ENCODE measurements around the gene HEATR5A.

The HEATR5A gene

GRCh38 chr14:31326111-31326510 is 94.2 kb downstream of the HEATR5A start:
- no peak overlapping the region for H3K4me3 ChIP-seq (IDR thresholded peaks at IDR 0.05; ENCODE audit: insufficient read depth, low read depth, low read length)
- H3K9ac ChIP-seq: no peak overlapping the region
- H2AFZ ChIP-seq (ENCODE audit: low read depth): no peak overlapping the region
- no peaks in the 10 kb centered on the region for H4K20me1 ChIP-seq (ENCODE audit: insufficient read depth)
- no peaks in the 10 kb centered on the region for H3K4me1 ChIP-seq (ENCODE audit: low read depth, poor library complexity, severe bottlenecking)
- no peaks in the 10 kb centered on the region for H3K36me3 ChIP-seq (ENCODE audit: insufficient read depth)
- H3K27me3 ChIP-seq (ENCODE audit: insufficient read depth, low read depth): no peaks in the 10 kb centered on the region
- H3K79me2 ChIP-seq (ENCODE audit: insufficient read depth, low read depth): no peaks in the 10 kb centered on the region
- TF ChIP-seq CTCF (conservative IDR thresholded peaks at IDR 0.05; ENCODE audit: low read depth, low read length): no peak
- no peak overlapping the region for H3K27ac ChIP-seq
- H3K4me2 ChIP-seq: no peak overlapping the region

- no peak overlapping the region for H3K27ac ChIP-seq
- H3K9ac ChIP-seq: no peak overlapping the region
- H3K27me3 ChIP-seq (ENCODE audit: insufficient read depth, low read depth): no peaks in the 10 kb centered on the region
- H3K4me3 ChIP-seq (IDR thresholded peaks at IDR 0.05; ENCODE audit: insufficient read depth, low read depth, low read length): no peak overlapping the region
- no peaks in the 10 kb centered on the region for H4K20me1 ChIP-seq (ENCODE audit: insufficient read depth)
- TF ChIP-seq CTCF (conservative IDR thresholded peaks at IDR 0.05; ENCODE audit: low read depth, low read length): no peak
- no peaks in the 10 kb centered on the region for H3K4me1 ChIP-seq (ENCODE audit: low read depth, poor library complexity, severe bottlenecking)
- no peaks in the 10 kb centered on the region for H3K36me3 ChIP-seq (ENCODE audit: insufficient read depth)
- H2AFZ ChIP-seq (ENCODE audit: low read depth): no peak overlapping the region
- no peaks in the 10 kb centered on the region for H3K79me2 ChIP-seq (ENCODE audit: insufficient read depth, low read depth)
- no peak overlapping the region for H3K4me2 ChIP-seq
These were observed 96.9 kb downstream of the HEATR5A start for GRCh38 chr14:31323419-31323818.

- no peaks in the 10 kb centered on the region for H3K36me3 ChIP-seq (ENCODE audit: insufficient read depth)
- no peak overlapping the region for H3K4me2 ChIP-seq
- no peaks in the 10 kb centered on the region for H3K27me3 ChIP-seq (ENCODE audit: insufficient read depth, low read depth)
- no peaks in the 10 kb centered on the region for H3K79me2 ChIP-seq (ENCODE audit: insufficient read depth, low read depth)
- no peak overlapping the region for H3K4me3 ChIP-seq (IDR thresholded peaks at IDR 0.05; ENCODE audit: insufficient read depth, low read depth, low read length)
- H2AFZ ChIP-seq (ENCODE audit: low read depth): no peak overlapping the region
- H3K4me1 ChIP-seq (ENCODE audit: low read depth, poor library complexity, severe bottlenecking): no peaks in the 10 kb centered on the region
- no peak for TF ChIP-seq CTCF (conservative IDR thresholded peaks at IDR 0.05; ENCODE audit: low read depth, low read length)
- no peak overlapping the region for H3K9ac ChIP-seq
- no peak overlapping the region for H3K27ac ChIP-seq
- no peaks in the 10 kb centered on the region for H4K20me1 ChIP-seq (ENCODE audit: insufficient read depth)
These were observed 99.2 kb downstream of the HEATR5A start for GRCh38 chr14:31320922-31321766.

GRCh38 chr14:31320216-31320615 is 100.1 kb downstream of the HEATR5A start:
- H3K36me3 ChIP-seq (ENCODE audit: insufficient read depth): no peaks in the 10 kb centered on the region
- H3K9ac ChIP-seq: no peak overlapping the region
- no peaks in the 10 kb centered on the region for H3K27me3 ChIP-seq (ENCODE audit: insufficient read depth, low read depth)
- H3K79me2 ChIP-seq (ENCODE audit: insufficient read depth, low read depth): no peaks in the 10 kb centered on the region
- no peak overlapping the region for H3K27ac ChIP-seq
- no peaks in the 10 kb centered on the region for H3K4me1 ChIP-seq (ENCODE audit: low read depth, poor library complexity, severe bottlenecking)
- no peak overlapping the region for H3K4me2 ChIP-seq
- no peak for TF ChIP-seq CTCF (conservative IDR thresholded peaks at IDR 0.05; ENCODE audit: low read depth, low read length)
- H4K20me1 ChIP-seq (ENCODE audit: insufficient read depth): no peaks in the 10 kb centered on the region
- no peak overlapping the region for H2AFZ ChIP-seq (ENCODE audit: low read depth)
- H3K4me3 ChIP-seq (IDR thresholded peaks at IDR 0.05; ENCODE audit: insufficient read depth, low read depth, low read length): no peak overlapping the region

Data from KMS-11 (cell line).